Karpas-422 (cell line): ENCODE measurements around the gene ZDHHC22. TPM values are rescaled to one million over a fixed set of nuclear protein-coding genes. Genes with fewer than 3 reads are reported as not detected.

ENCODE experiments used
- DNase-seq: peaks from one replicate; pipeline ENCODE4 v3.0.0-alpha.2; 2015
- H2AFZ ChIP-seq: fragments of 200-600 bp; sonication (generic); 2 replicates; pipeline ENCODE4 v1.6.1; 2014; ENCODE audit warnings: antibody characterized with exemption, low read length, mixed read lengths
- H3K27ac ChIP-seq: fragments of 200-600 bp; sonication (generic); 2 replicates; pipeline ENCODE4 v1.5.1; 2014; ENCODE audit warnings: mild to moderate bottlenecking, low read length, moderate library complexity
- H3K27me3 ChIP-seq: fragments of 200-600 bp; sonication (generic); 2 replicates; pipeline ENCODE4 v1.6.1; 2014; ENCODE audit warnings: low read length, mixed read lengths
- H3K36me3 ChIP-seq: fragments of 200-600 bp; sonication (generic); 2 replicates; pipeline ENCODE4 v1.6.1; 2014; ENCODE audit warnings: low read length, mixed read lengths; ENCODE audit not compliant: insufficient read depth
- H3K4me1 ChIP-seq: fragments of 200-600 bp; sonication (generic); 2 replicates; pipeline ENCODE4 v1.6.1; 2014; ENCODE audit warnings: mild to moderate bottlenecking, low read length, mixed read lengths
- H3K4me2 ChIP-seq: fragments of 200-600 bp; sonication (generic); 2 replicates; pipeline ENCODE4 v1.6.1; 2014; ENCODE audit warnings: low read length, low read depth, mild to moderate bottlenecking; ENCODE audit not compliant: poor library complexity, severe bottlenecking
- H3K4me3 ChIP-seq: fragments of 200-600 bp; sonication (generic); 2 replicates; pipeline ENCODE4 v1.5.1; 2014; ENCODE audit warnings: mild to moderate bottlenecking, antibody characterized with exemption, low read length, mixed read lengths
- H3K79me2 ChIP-seq: fragments of 200-600 bp; sonication (generic); 2 replicates; pipeline ENCODE4 v1.6.1; 2014; ENCODE audit warnings: mild to moderate bottlenecking, low read length, mixed read lengths
- H3K9ac ChIP-seq: fragments of 200-600 bp; sonication (generic); 2 replicates; pipeline ENCODE4 v1.6.0; 2014; ENCODE audit warnings: low read length
- H3K9me2 ChIP-seq: fragments of 200-600 bp; sonication (generic), shearing (Covaris generic); replicated peaks from 2 replicates; pipeline ENCODE4 v1.6.0; 2014; ENCODE audit warnings: mild to moderate bottlenecking, low read length, moderate library complexity; ENCODE audit not compliant: insufficient read depth
- H3K9me3 ChIP-seq: fragments of 300-700, 200-600 bp; sonication (generic); 2 replicates; pipeline ENCODE4 v1.6.1; 2014; ENCODE audit warnings: low read length, mixed read lengths
- H4K20me1 ChIP-seq: fragments of 200-600 bp; sonication (generic); 2 replicates; pipeline ENCODE4 v1.6.1; 2014; ENCODE audit warnings: mild to moderate bottlenecking, antibody characterized with exemption, low read length, low read depth; ENCODE audit not compliant: insufficient read depth
- total RNA-seq: library from RNA; depleted of rRNA; stranded (reverse); fragments of >200 nt; shearing (Covaris generic); gene quantifications from 2 replicates; pipeline ENCODE4 v1.2.3, GENCODE V29; 2014; ENCODE audit warnings: low replicate concordance

ZDHHC22 gene
- total RNA-seq, 1 experiment from 2014 or later: not detected

- H3K4me3 ChIP-seq: no peak overlapping the region
- H4K20me1 ChIP-seq: no peaks in the 10 kb centered on the region
- no peaks in the 10 kb centered on the region for H3K4me1 ChIP-seq
- no peaks in the 10 kb centered on the region for H3K79me2 ChIP-seq
- no peak overlapping the region for H3K27ac ChIP-seq
- H3K36me3 ChIP-seq: no peaks in the 10 kb centered on the region
- H3K27me3 ChIP-seq: 0 out of 2 replicates have a peak, but pooled peaks cover 2% of the 10 kb centered on the region
- no peak overlapping the region for H3K9ac ChIP-seq
- H3K9me3 ChIP-seq: no peaks in the 10 kb centered on the region
- DNase-seq: no peak
- no peak overlapping the region for H2AFZ ChIP-seq
- no peak overlapping the region for H3K4me2 ChIP-seq
- no peaks in the 10 kb centered on the region for H3K9me2 ChIP-seq
These were observed 12.2 kb upstream of the ZDHHC22 start for GRCh38 chr14:77153802-77154201.

DNA sequence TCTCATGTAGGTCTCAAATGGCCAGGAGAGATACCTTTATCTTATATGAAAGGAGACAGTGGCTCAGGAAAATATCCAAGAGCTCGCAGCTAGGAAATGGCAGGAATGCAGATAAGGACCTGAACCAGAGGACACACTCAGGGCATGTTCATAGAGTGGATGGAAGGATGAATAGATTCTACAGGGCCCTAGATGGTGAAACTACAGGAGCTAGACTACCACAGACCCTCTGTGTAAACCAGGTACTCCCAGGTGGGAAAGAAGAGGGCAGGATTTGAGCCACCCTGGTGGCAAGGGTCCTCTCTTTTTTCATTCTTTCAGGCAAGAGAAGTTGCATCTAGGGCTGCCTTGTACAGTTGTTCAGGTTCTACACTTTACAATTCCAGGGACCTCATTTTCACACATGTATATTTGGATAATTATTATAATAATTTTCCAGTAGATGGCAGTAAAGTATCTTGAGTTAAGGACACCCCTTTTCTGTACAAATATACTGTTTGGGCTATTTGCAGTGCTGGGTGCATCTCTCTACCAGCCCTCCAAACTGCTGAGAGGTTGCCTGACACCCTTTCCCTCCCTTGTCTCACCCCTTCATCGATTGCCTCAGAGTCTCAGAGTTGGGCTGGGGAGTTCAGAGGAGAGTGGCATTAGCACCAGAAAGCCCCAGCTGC is 10.5 kb upstream of the ZDHHC22 start:
- no peaks in the 10 kb centered on the region for H4K20me1 ChIP-seq
- no peaks in the 10 kb centered on the region for H3K9me3 ChIP-seq
- H3K27ac ChIP-seq: no peak overlapping the region
- no peaks in the 10 kb centered on the region for H3K79me2 ChIP-seq
- no peak overlapping the region for H3K4me2 ChIP-seq
- no peaks in the 10 kb centered on the region for H3K9me2 ChIP-seq
- H3K27me3 ChIP-seq: 0 out of 2 replicates have a peak, but pooled peaks cover 2% of the 10 kb centered on the region
- no peak overlapping the region for H2AFZ ChIP-seq
- H3K4me3 ChIP-seq: no peak overlapping the region
- DNase-seq: peak; percentile 91
- H3K36me3 ChIP-seq: no peaks in the 10 kb centered on the region
- no peak overlapping the region for H3K9ac ChIP-seq
- no peaks in the 10 kb centered on the region for H3K4me1 ChIP-seq

DNA sequence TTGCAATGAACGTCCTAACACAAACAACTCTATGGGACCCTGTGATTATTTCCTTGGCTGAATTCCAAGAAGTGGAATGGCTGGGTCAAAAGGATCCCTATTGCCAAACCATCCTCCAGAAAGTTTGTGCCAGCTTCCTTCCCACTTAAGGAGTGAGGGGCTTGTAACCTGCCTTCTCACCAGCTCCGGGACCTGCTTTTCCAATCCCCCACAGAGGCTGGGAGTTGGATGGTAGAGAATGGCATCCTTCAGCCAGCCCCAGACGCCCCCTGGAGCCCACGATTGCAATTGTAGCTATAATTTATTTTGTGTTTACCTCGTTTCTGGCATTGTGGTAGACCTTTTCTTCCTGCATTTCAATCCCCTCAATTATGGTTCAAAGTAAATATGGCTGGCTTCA is 9.7 kb upstream of the ZDHHC22 start:
- no peak overlapping the region for H3K9ac ChIP-seq
- H3K79me2 ChIP-seq: no peaks in the 10 kb centered on the region
- no peak overlapping the region for H3K4me3 ChIP-seq
- 0 out of 2 replicates have a peak, but pooled peaks cover 2% of the 10 kb centered on the region for H3K27me3 ChIP-seq
- no peak overlapping the region for H3K4me2 ChIP-seq
- H3K36me3 ChIP-seq: no peaks in the 10 kb centered on the region
- no peaks in the 10 kb centered on the region for H3K9me2 ChIP-seq
- no peak overlapping the region for H2AFZ ChIP-seq
- H3K9me3 ChIP-seq: no peaks in the 10 kb centered on the region
- H3K27ac ChIP-seq: no peak overlapping the region
- H3K4me1 ChIP-seq: no peaks in the 10 kb centered on the region
- H4K20me1 ChIP-seq: no peaks in the 10 kb centered on the region
- DNase-seq: peak; percentile 75

- H3K36me3 ChIP-seq: no peaks in the 10 kb centered on the region
- no peaks in the 10 kb centered on the region for H3K9me2 ChIP-seq
- H3K9ac ChIP-seq: no peak overlapping the region
- H3K27ac ChIP-seq: no peak overlapping the region
- no peaks in the 10 kb centered on the region for H4K20me1 ChIP-seq
- H3K9me3 ChIP-seq: no peaks in the 10 kb centered on the region
- no peaks in the 10 kb centered on the region for H3K79me2 ChIP-seq
- 0 out of 2 replicates have a peak, but pooled peaks cover 2% of the 10 kb centered on the region for H3K27me3 ChIP-seq
- no peak for DNase-seq
- no peak overlapping the region for H2AFZ ChIP-seq
- no peak overlapping the region for H3K4me3 ChIP-seq
- no peak overlapping the region for H3K4me2 ChIP-seq
- H3K4me1 ChIP-seq: no peaks in the 10 kb centered on the region
These were observed 7.1 kb upstream of the ZDHHC22 start for GRCh38 chr14:77148510-77149231.

DNA sequence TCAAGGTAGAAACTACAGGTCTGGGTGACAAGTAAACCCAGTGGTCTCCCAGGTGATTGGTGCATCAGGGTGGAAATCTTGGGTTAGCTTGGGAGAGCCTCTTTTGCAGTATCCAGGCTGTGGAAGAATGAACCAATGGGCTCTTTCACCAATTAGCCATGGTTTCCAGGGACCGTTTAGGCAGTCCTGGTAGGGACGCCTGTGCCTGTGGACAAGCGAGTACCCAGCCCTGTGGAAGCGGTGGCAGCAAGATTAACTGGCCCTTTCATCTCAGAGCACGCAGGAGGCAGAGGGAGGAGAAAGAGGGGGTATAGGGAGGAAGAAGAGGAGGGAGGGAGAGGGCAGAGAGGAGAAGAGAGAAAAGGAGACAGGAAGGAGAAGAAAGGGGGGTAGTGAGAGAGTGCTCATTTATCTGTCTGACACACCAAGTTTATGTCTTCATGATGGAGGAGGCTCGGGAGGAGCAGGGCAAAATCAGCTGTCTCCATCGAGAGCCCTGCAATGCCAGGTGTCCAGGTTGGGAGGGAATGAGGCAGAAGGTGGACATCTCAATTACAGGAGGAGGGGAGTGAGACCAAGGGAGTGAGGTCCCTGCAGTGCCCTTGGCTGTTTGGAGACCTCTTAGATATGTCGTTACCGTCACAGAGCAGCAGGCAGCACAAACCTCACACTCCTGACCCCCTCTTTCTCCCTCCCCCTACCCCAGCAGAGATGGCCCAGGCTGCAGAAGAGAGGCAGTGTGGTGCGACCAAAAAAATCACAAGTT is 4.6 kb upstream of the ZDHHC22 start:
- Histone ChIP-seq H3K27ac (no peak overlapping the region), H3K9me2 (no peaks in the 10 kb centered on the region), H4K20me1 (no peaks in the 10 kb centered on the region), H3K36me3 (no peaks in the 10 kb centered on the region), H3K9me3 (no peaks in the 10 kb centered on the region), H2AFZ (no peak overlapping the region), H3K4me1 (no peaks in the 10 kb centered on the region), H3K9ac (no peak overlapping the region), H3K27me3 (0 out of 2 replicates have a peak, but pooled peaks cover 2% of the 10 kb centered on the region), H3K79me2 (no peaks in the 10 kb centered on the region), H3K4me2 (no peak overlapping the region), H3K4me3 (no peak overlapping the region)
- DNase-seq: no peak

DNA sequence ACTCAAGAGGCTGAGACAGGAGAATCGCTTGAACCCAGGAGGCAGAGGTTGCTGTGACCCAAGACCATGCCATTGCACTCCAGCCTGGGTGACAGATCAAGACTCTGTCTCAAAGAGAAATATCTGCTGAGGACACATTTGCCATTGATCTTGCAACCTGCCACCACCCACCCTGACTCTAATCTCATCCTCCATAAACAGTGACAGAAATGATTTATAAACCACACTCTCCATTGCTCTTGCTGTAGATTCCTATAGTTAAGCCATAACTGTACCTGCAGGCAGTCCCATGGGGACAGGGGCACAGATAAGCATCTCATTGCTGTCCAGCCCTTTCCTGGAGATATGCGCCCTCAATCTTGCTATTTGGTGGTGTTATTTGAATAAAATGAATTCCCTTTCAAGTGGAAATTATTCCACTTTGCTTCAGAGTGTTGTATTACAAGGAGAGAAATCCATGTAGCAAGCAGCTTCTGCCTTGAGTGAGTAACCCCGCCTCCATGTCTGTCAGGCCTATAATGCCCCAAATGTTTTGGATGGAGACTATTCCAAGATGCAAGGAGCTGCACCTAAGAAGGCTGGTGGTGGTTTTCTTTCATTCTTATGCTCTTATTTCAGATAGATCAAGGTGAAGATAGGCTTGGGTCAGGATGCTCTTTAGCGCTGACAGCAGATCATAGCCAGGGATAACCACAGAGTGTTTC is 3.0 kb upstream of the ZDHHC22 start:
- Histone ChIP-seq H2AFZ (no peak overlapping the region), H3K4me1 (no peaks in the 10 kb centered on the region), H3K27ac (no peak overlapping the region), H3K9me2 (no peaks in the 10 kb centered on the region), H4K20me1 (no peaks in the 10 kb centered on the region), H3K9ac (no peak overlapping the region), H3K27me3 (0 out of 2 replicates have a peak, but pooled peaks cover 2% of the 10 kb centered on the region), H3K4me3 (no peak overlapping the region), H3K36me3 (no peaks in the 10 kb centered on the region), H3K4me2 (no peak overlapping the region), H3K79me2 (no peaks in the 10 kb centered on the region), H3K9me3 (no peaks in the 10 kb centered on the region)
- DNase-seq: no peak

- Histone ChIP-seq H3K9ac (no peak overlapping the region), H3K4me3 (no peak overlapping the region), H3K4me2 (no peak overlapping the region), H4K20me1 (no peaks in the 10 kb centered on the region), H3K27me3 (no peaks in the 10 kb centered on the region), H3K4me1 (peaks cover 4% of the 10 kb centered on the region), H2AFZ (no peak overlapping the region), H3K9me2 (no peaks in the 10 kb centered on the region), H3K9me3 (no peaks in the 10 kb centered on the region), H3K36me3 (no peaks in the 10 kb centered on the region), H3K27ac (no peak overlapping the region), H3K79me2 (no peaks in the 10 kb centered on the region)
- DNase-seq: no peak
These were observed 1.5 kb upstream of the ZDHHC22 start for GRCh38 chr14:77143071-77143470.
